Left kidney (tissue), 2 donors: ENCODE data around the gene MED9. TPM values are rescaled to one million over a fixed set of nuclear protein-coding genes. Genes with fewer than 3 reads are reported as not detected.

ENCODE experiments used
- DNase-seq: peaks from one replicate; pipeline ENCODE4 v3.0.0-alpha.2; 2013
- polyA plus RNA-seq: library from polyadenylated mRNA; unstranded; fragments of 120-200 nt; gene quantifications from one replicate; pipeline ENCODE4 v1.2.1, GENCODE V29; 2013; ENCODE audit not compliant: insufficient read length

MED9 gene
- polyA plus RNA-seq, 1 donor: 19.1 TPM

DNA sequence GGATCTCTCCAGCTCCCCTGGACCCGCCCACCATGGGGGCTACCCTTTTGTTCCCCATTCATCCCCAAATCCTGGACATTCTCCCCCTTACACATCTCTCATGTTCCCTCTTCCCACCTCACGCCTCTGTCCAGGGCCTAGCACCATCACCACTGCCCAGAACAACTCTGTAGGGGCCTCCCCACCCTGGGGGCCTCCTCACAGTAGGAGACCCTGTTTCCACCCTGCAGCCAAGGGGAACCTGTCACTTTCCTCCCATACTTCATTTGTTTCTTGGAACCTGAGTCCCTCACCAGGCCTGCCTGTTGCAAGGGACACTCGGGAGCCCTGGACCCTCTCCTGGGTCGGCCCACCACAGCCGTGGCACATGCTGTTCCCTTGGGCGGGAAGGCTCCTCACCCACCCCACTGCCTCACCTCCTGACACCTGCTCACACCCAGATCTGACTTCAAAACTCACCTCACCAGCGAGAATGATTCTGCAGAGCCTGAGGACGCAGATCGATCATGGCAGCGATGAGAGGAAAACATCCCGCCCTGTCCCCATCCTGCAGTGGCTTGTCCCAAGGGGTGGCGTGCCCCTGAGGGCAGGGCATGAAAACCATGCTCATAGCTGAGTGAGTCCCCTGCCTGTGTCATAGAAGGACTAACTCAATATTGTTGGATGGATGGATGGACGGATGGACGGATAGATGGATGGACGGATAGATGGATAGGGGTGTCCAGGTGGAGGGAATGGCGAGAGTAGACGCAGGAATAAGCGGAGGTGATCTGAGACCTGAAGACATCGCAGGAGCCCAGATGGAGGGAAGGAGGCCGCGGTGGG is 26.2 kb downstream of the MED9 start:
- no peak for DNase-seq

DNA sequence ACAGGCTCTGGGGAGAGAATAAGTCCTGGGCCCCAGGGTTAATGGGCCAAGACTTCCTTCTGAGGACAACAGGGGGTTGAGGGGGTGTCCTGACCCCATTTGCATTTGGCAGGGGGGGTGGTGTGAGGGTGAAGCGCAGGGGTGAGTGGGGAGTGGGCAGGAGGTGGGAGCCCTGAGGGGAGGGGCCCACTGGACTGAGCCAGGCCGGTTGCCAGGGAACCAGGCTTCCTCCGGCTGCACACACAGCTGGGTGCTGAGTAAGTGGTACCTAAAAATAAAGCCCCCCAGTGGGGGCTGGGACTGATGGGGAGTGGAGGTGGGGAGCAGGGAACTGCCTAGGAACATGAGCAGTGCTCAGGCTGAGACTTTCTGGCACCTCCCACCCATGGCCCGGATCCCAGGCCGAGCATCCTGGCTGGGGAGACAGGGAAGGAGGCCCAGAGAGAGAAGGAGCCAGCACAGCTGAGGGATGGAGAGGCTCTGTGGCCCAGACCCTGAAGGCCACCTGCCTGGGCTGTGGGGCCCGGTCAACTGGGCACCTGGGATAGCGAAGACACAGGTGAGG is 26.8 kb downstream of the MED9 start:
- DNase-seq: no peak

DNA sequence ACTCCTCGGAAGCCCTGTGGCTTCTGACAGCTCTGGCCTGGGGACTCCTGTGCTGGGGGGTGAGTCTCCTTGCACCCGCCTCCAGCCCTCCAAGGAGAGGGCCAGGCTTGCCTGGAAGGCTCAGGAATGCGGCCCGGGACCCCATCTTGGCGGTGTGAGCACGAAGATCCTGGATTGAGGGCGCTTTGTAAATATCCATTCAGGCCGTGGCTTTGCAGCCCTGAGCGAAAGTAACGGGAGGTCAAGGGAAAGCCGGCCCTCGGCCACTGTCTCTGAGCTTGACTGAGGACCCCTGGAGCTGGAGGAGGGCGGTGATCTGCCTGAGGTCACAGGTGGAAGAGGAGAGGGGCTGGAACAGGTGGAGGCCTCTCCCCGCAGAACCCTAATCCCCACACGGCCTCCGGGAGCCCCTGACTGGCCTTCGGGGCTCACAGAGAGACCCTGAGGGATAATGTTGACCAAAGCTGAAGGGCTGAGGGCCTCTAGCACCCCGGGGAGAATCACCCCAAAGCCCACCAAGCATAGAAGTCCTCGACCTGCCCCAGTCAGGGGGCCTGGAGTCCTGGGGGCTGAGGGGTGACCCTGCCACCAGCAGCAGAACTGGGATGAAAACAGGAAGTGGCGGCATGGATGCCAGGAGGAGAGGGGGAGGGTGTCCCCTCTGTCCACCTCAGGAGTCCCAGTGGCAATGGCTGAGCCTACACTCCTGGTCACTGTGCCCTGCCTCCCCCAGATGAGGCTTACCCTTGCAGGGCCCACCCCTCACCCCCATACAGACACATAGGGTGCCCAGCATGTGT is 27.7 kb downstream of the MED9 start:
- DNase-seq: no peak

DNA sequence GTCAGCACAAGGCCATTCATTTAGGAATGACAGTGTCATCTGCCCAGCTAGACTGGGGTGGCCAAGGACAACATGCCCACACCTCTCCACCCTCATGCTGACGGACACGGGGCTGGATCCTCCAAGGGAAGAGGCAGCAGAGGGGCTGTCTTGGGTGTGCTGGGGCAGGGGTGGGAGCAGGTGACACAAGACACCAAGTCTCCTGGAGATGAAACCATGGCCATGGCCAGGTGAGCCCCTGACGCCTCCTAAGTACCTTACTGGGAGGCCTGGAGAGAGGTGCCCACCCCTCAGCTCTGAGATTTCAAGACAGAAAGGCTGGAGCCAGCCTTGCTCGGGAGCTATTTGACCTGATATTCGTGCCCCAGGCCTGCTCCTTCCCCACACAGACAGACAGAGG is 28.4 kb downstream of the MED9 start:
- no peak for DNase-seq

- DNase-seq: no peak
These were observed 28.9 kb downstream of the MED9 start for GRCh38 chr17:17505610-17506171.

GRCh38 chr17:17506181-17506741 is 29.5 kb downstream of the MED9 start:
- no peak for DNase-seq

DNA sequence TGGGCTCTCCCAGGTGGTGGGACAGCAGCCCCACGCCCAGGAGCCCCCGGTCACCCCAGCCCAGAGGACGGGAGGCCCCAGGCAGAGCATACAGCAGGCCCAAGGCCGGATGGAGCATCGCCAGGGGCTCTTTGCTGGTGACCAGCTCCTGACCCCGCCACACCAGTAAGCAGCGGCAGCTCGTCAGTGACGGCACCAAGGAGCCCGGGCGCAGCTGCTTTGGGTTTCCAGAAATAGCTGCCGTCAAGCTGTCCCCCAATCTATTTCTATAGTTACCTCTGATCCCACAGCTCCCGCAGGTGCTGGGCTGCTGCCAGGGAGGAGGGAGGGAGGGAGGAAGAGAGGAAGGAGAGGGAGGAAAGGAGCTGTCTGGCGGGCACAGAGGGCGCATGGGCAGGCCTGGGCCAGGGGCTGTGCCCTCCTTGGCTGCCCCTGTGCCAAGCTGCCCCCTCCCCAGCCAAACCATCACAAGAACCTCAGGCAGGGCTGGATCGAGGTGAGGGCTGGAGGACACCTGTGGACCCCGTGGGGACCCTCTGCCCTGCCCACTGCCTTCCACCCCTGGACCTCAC is 30.2 kb downstream of the MED9 start:
- no peak for DNase-seq

- no peak for DNase-seq
These were observed 30.7 kb downstream of the MED9 start for GRCh38 chr17:17507465-17508011.

GRCh38 chr17:17508019-17508535 is 31.3 kb downstream of the MED9 start:
- no peak for DNase-seq

GRCh38 chr17:17508646-17509591 is 32.1 kb downstream of the MED9 start:
- DNase-seq: no peak

GRCh38 chr17:17509601-17510425 is 33.0 kb downstream of the MED9 start:
- DNase-seq: no peak

DNA sequence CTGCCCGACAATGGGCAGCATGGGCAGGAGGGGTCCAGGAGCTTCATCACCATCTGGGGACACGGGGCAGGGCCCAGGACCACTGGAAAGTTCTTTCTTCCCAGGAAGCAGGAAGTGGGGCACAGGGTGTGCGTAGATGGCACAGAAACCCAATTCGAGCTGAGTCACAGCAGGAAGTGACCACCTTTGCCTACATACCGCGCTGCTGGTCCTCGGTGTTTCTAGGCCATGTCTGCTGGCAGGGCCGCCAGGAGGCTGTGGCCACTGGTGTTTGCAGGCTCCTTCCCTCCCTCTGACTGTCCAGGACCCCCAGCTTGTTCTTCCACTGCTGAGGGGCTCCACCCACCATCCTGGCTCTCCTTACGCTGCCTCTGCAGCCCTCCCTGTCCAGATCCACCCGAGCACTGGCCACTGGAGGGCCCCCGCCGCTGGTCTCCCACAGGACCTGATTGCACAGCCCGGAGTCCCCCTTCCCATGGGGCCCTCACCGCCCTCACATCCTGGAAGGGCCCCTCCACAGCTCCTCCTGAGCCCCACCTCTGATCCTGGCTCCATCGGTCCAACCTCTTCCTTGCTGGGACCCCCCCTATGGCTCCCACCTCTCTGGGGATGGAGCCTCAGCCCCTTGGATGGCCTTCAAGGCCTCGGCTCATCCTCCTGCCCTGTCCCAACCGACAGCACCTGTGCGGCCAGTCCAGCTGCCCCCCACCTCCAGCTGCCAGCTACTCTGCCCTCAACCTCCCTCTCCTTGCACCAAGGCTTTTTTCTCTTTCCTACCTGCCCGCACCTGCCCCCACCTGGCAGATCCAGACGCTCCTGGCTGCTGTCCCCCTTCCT is 33.9 kb downstream of the MED9 start:
- no peak for DNase-seq

- DNase-seq: no peak
These were observed 34.5 kb downstream of the MED9 start for GRCh38 chr17:17511293-17511741.

DNA sequence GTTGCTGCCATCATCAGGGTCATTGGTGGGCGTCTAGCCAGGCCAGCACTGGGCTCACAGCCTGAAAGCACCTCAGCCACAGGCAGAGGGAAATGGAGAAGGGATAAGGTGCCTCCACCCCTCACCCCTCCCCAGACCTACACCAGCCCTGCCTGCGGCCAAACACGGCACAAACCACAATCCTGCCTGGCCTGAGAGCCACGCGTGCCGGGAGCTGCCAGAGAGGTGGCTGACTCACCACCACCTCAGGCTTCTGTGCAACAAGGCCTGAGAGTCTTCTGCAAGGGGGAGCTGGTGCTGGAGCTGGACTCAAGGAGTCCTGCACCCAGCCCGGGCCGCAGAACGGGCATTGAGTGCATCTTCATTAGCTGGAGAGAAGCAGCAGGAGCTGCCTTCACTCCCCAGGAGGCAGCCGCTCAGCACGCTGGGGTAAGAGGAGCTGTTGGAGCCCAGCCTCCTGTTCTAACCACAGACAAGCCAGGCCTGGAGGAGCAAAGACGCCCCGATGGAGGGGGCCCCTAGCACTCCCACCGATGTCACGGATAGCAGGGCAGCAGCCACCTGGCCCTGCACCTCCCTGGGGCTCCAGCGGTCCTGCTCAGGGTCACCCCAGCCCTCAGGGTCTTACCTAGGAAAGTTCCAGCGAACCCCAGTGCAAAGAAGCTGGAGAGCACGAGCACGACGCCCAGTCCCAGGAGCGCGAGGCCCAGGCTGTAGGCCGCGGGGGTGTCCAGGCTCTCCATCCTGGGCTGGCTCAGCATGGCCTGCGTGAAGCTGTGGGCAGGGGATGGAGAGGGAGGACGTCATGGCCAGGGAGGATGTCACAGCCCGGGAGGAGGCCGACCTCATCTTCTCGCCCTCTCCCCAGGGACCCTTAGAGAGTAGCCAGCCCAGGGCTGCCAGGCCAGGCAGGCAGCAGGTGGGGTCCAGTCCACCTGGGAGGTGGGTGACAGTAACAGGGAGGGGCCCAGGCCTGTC is 35.4 kb downstream of the MED9 start:
- no peak for DNase-seq

DNA sequence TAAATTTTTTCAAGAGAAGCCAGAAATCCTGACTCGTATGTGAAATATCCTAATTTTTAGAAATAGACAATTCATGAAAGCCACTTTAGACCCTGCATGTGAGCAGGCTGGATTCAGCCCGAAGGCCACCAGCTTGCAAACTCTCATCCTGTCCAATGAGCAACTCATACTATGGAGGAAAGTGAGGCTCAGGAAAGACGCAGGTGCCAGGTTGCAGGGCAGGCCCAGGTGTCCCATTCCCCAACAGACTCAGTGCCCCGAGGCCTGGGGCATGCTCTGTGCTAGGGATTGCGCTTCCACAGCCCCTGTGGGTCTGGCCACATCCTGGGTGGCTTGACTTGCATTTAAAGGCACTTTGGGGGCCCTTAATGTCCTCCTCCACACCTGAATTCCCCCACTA is 36.1 kb downstream of the MED9 start:
- DNase-seq: no peak

- DNase-seq: no peak
These were observed 36.8 kb downstream of the MED9 start for GRCh38 chr17:17513626-17514025.

DNA sequence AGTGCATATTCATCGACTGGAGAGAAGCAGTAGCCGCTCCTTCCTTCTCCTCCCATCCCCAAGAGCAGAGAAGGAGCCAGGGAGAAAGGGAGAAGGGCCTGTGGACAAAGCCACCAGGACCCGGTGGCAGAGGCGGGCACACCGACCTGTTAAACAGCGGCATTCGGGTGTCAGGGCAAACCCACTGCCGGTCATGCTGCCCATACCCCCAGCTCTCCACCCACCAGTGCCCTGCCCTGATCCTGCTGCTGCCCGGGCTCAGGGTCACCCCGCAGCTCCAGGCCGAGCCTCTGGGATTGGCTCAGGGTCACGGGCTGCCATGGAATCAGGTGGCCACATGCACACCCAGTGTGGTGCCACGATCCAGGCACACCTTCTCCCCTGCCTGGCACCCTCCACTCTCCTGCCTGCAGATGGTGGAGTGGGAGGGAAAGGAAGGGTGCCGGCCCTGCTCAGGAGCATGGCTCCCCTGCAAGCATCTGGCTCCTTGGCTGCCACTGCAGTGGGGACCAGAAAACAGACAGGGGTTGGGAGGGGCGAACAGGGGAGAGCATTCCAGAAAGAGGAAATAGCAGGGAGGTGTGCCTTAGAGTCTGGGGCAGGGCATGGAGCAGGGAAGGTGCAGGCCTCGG is 37.7 kb downstream of the MED9 start:
- no peak for DNase-seq
